Measurements from ENCODE around the gene RGPD8. TPM values are rescaled to one million over a fixed set of nuclear protein-coding genes. Genes with fewer than 3 reads are reported as not detected.

RGPD8 gene
- total RNA-seq, 1 donor, result 19.0 TPM

- TF ChIP-seq CTCF (IDR thresholded peaks at IDR 0.05; ENCODE audit: insufficient read depth, low read depth, low read length), result no peak
- DNase-seq (ENCODE audit: low read depth), result no peak
- H3K4me3 ChIP-seq (ENCODE audit: low read depth, low read length), result no peak overlapping the region
Measured at GRCh38 chr2:112476434-112476833, 43.0 kb upstream of the RGPD8 start.

GRCh38 chr2:112474844-112475486, 41.5 kb upstream of the RGPD8 start:
- no peak overlapping the region for H3K4me3 ChIP-seq (ENCODE audit: low read depth, low read length)
- no peak for DNase-seq (ENCODE audit: low read depth)
- no peak for TF ChIP-seq CTCF (IDR thresholded peaks at IDR 0.05; ENCODE audit: insufficient read depth, low read depth, low read length)

- no peak for DNase-seq (ENCODE audit: low read depth)
- no peak for TF ChIP-seq CTCF (IDR thresholded peaks at IDR 0.05; ENCODE audit: insufficient read depth, low read depth, low read length)
- H3K4me3 ChIP-seq (ENCODE audit: low read depth, low read length), result no peak overlapping the region
Measured at GRCh38 chr2:112472547-112473263, 39.3 kb upstream of the RGPD8 start.

- DNase-seq (ENCODE audit: low read depth), result peak; percentile 15
- no peak overlapping the region for H3K4me3 ChIP-seq (ENCODE audit: low read depth, low read length)
- TF ChIP-seq CTCF (IDR thresholded peaks at IDR 0.05; ENCODE audit: insufficient read depth, low read depth, low read length), result peak; percentile 40
Measured at GRCh38 chr2:112465382-112465781, 31.9 kb upstream of the RGPD8 start.

GRCh38 chr2:112463256-112463655, 29.8 kb upstream of the RGPD8 start:
- H3K4me3 ChIP-seq (ENCODE audit: low read depth, low read length), result no peak overlapping the region
- DNase-seq (ENCODE audit: low read depth), result no peak
- TF ChIP-seq CTCF (IDR thresholded peaks at IDR 0.05; ENCODE audit: insufficient read depth, low read depth, low read length), result no peak

- H3K4me3 ChIP-seq (ENCODE audit: low read depth, low read length), result no peak overlapping the region
- no peak for TF ChIP-seq CTCF (IDR thresholded peaks at IDR 0.05; ENCODE audit: insufficient read depth, low read depth, low read length)
- no peak for DNase-seq (ENCODE audit: low read depth)
Measured at GRCh38 chr2:112462178-112462577, 28.7 kb upstream of the RGPD8 start.

Data from fibroblast of villous mesenchyme (primary cell).